HL-60 (cell line): ENCODE measurements around the gene MYO3B.

Experiments
- CTCF ChIP-seq: IDR thresholded peaks from one replicate; pipeline ENCODE4 v1.5.1; 2011; ENCODE audit warnings: low read length, control low read depth, inconsistent platforms; ENCODE audit not compliant: insufficient read depth
- GABPA ChIP-seq: IDR thresholded peaks from 2 replicates; pipeline ENCODE4 v1.6.1; 2012; ENCODE audit warnings: low read depth
- POLR2AphosphoS5 ChIP-seq: IDR thresholded peaks from 2 replicates; pipeline ENCODE4 v1.6.1; 2012; ENCODE audit warnings: low read depth
- REST ChIP-seq: IDR thresholded peaks from 2 replicates; pipeline ENCODE4 v1.6.1; 2012; ENCODE audit warnings: low read depth; ENCODE audit not compliant: insufficient replicate concordance
- SPI1 ChIP-seq: IDR thresholded peaks from 2 replicates; pipeline ENCODE4 v1.6.1; 2012; ENCODE audit warnings: low read depth, mild to moderate bottlenecking, borderline replicate concordance

GRCh38 chr2:170464268-170464667 lies 286.3 kb downstream of the MYO3B start:
- TF ChIP-seq CTCF (no peak), GABPA (no peak), POLR2AphosphoS5 (no peak), SPI1 (no peak), REST (no peak)
